ENCODE measurements around the gene HYAL3.
A peak's percentile ranks its signal among the peaks of the same experiment; 100 is the strongest.

Gene HYAL3

DNA sequence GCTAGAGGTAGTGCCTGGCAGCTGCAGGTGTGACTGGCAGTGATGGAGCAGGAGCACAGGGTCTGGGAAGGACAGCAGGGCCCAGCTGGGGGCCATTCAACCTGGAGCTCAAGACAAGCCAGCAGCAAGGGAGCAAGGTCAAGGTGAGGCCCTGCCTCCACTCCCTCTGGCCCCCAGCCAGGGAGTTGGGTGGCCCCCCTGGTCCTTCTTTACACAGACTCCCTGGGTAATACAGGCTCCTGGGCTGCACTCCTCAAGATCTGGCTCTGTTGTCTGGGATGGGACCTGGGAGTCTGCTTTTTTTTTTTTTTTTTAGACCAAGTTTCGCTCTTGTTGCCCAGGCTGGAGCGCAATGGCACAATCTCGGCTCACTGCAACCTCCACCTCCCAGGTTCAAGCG, 48.7 kb downstream of the HYAL3 start:
- Histone ChIP-seq H3K27ac (ENCODE audit: poor library complexity, severe bottlenecking) (peak overlapping the region; percentile 93), H3K27me3 (ENCODE audit: insufficient read depth, poor library complexity, severe bottlenecking) (no peaks in the 10 kb centered on the region), H3K4me3 (ENCODE audit: severe bottlenecking) (no peak overlapping the region), H3K9me3 (ENCODE audit: severe bottlenecking) (no peaks in the 10 kb centered on the region), H3K4me1 (ENCODE audit: insufficient read depth, poor library complexity, severe bottlenecking) (peaks cover 63% of the 10 kb centered on the region), H3K36me3 (ENCODE audit: low read depth) (peaks cover 63% of the 10 kb centered on the region)
- DNase-seq (ENCODE audit: low spot score) = no peak
- ATAC-seq (ENCODE audit: low read depth) = no peak
- TF ChIP-seq, protein P1, sequence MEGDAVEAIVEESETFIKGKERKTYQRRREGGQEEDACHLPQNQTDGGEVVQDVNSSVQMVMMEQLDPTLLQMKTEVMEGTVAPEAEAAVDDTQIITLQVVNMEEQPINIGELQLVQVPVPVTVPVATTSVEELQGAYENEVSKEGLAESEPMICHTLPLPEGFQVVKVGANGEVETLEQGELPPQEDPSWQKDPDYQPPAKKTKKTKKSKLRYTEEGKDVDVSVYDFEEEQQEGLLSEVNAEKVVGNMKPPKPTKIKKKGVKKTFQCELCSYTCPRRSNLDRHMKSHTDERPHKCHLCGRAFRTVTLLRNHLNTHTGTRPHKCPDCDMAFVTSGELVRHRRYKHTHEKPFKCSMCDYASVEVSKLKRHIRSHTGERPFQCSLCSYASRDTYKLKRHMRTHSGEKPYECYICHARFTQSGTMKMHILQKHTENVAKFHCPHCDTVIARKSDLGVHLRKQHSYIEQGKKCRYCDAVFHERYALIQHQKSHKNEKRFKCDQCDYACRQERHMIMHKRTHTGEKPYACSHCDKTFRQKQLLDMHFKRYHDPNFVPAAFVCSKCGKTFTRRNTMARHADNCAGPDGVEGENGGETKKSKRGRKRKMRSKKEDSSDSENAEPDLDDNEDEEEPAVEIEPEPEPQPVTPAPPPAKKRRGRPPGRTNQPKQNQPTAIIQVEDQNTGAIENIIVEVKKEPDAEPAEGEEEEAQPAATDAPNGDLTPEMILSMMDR (IDR thresholded peaks at IDR 0.05; ENCODE audit: poor library complexity, severe bottlenecking) = no peak

DNA sequence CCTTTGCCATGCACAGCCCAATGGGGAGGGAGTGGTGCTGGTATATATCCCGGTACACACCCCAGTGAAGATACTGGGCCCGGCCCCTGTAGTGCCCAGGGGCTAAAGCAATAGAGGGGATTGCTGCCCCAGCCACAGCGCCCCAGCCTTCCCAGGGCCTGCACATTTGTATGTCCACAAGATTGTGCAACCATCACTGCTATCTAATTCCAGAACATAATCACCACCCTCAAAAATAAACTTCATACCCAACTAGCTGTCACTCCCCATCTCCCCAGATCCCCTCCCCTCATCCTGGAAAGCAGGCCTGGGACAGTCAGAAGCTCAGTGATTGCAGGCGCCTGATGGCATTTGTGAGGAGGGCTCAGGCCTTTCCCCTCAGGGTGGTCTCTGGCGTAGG, 49.7 kb downstream of the HYAL3 start:
- no peak overlapping the region for H3K4me3 ChIP-seq (ENCODE audit: severe bottlenecking)
- no peaks in the 10 kb centered on the region for H3K9me3 ChIP-seq (ENCODE audit: severe bottlenecking)
- TF ChIP-seq, protein P1 (IDR thresholded peaks at IDR 0.05; ENCODE audit: poor library complexity, severe bottlenecking) = no peak
- H3K27ac ChIP-seq (ENCODE audit: poor library complexity, severe bottlenecking) = peak overlapping the region; percentile 93
- peaks cover 53% of the 10 kb centered on the region for H3K4me1 ChIP-seq (ENCODE audit: insufficient read depth, poor library complexity, severe bottlenecking)
- no peaks in the 10 kb centered on the region for H3K27me3 ChIP-seq (ENCODE audit: insufficient read depth, poor library complexity, severe bottlenecking)
- DNase-seq (ENCODE audit: low spot score) (no peak), ATAC-seq (ENCODE audit: low read depth) (no peak)
- H3K36me3 ChIP-seq (ENCODE audit: low read depth) = peaks cover 54% of the 10 kb centered on the region

DNA sequence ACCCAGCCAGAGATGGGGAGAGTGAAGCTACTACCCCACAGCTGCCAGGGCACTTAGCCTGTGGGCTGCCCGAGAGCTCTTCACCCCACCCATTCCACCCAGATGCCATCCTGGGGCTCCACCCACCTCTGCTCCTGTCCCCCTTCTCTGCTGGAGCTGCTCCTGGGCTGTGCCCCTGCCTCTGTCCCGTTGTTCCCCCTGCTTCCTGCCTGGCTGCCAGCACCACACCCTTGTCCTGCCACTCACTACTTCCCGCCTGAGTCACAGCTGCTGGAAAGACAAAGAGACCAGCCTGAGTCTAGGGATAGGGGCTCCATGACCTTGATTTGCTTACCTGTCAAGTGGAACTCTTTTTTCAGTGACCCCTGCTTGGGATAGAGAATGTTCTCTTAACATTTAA, 50.8 kb downstream of the HYAL3 start:
- Histone ChIP-seq H3K4me3 (ENCODE audit: severe bottlenecking) (no peak overlapping the region), H3K27ac (ENCODE audit: poor library complexity, severe bottlenecking) (peak overlapping the region; percentile 93), H3K36me3 (ENCODE audit: low read depth) (peaks cover 50% of the 10 kb centered on the region), H3K4me1 (ENCODE audit: insufficient read depth, poor library complexity, severe bottlenecking) (peaks cover 47% of the 10 kb centered on the region), H3K9me3 (ENCODE audit: severe bottlenecking) (no peaks in the 10 kb centered on the region), H3K27me3 (ENCODE audit: insufficient read depth, poor library complexity, severe bottlenecking) (no peaks in the 10 kb centered on the region)
- TF ChIP-seq, protein P1 (IDR thresholded peaks at IDR 0.05; ENCODE audit: poor library complexity, severe bottlenecking) = no peak
- DNase-seq (ENCODE audit: low spot score) (no peak), ATAC-seq (ENCODE audit: low read depth) (peak; percentile 20; the same call in 2 of the 3 replicates)

DNA sequence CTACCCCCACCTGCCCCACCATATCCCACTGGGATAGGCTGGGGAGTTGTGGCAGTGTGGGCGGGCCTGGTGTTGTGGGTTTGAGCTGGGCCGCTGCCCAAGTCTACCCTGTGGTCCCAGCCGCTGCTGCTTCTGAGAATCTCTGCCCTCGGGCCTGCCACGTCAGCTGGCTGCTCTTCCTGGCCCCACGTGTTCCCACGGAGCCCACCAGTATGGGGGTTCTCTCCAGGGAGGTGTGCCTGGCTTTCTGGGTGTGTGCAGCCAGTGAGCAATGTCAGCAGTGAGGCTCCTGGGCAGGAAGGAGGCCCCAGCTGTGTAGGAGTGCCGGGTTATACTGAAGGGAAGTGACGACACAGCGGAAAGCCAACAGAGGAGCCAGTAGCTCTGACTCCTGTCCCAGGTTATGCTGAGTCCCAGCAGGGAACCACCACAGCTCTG, 52.7 kb downstream of the HYAL3 start:
- Histone ChIP-seq H3K4me3 (ENCODE audit: severe bottlenecking) (no peak overlapping the region), H3K27me3 (ENCODE audit: insufficient read depth, poor library complexity, severe bottlenecking) (no peaks in the 10 kb centered on the region), H3K27ac (ENCODE audit: poor library complexity, severe bottlenecking) (peak overlapping the region; percentile 93), H3K36me3 (ENCODE audit: low read depth) (peaks cover 33% of the 10 kb centered on the region), H3K9me3 (ENCODE audit: severe bottlenecking) (no peaks in the 10 kb centered on the region), H3K4me1 (ENCODE audit: insufficient read depth, poor library complexity, severe bottlenecking) (peaks cover 39% of the 10 kb centered on the region)
- TF ChIP-seq, protein P1 (IDR thresholded peaks at IDR 0.05; ENCODE audit: poor library complexity, severe bottlenecking) = peak; percentile 82
- DNase-seq (ENCODE audit: low spot score) = peak; percentile 97
- peak; percentile 80 for ATAC-seq (ENCODE audit: low read depth)

DNA sequence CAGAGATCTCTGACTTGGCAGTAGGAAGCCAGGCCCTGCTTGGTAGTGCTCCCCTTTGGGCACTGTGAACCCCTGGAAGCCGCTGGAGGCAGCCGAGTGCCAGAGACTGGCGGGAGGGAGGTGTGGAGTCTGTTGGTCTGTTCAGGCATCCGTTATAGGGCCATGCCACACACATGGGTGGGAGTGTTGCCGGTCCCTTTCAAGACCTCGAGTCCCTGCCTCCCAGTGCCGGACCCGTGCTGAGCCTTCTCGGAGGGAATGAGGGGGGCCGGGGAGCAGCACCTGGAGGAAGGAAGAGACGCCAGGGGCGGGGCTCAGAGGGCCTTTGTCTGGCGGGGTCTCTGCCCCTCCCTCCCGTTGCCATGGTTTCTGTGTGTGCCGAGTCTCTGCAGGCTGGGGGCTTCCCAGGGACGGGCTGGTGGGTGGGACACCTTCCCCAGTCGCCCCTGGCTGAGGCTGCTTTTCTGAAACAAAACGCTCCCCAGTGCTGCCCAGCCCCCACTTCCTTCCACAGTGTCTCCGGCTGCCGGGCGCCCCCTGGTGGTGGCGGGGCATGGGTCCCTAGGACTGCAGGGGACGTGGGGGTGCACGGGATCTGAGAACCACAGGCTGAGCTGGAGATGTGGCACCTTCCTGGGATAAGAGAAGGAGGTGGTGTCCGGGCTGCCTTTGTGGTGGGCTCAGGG, 53.2 kb downstream of the HYAL3 start:
- peak overlapping the region; percentile 93 for H3K27ac ChIP-seq (ENCODE audit: poor library complexity, severe bottlenecking)
- H3K36me3 ChIP-seq (ENCODE audit: low read depth) = peaks cover 30% of the 10 kb centered on the region
- ATAC-seq (ENCODE audit: low read depth) (peak; percentile 69), DNase-seq (ENCODE audit: low spot score) (peak; percentile 93)
- peak overlapping the region; percentile 4 for H3K4me3 ChIP-seq (ENCODE audit: severe bottlenecking)
- peaks cover 33% of the 10 kb centered on the region for H3K4me1 ChIP-seq (ENCODE audit: insufficient read depth, poor library complexity, severe bottlenecking)
- TF ChIP-seq, protein P1 (IDR thresholded peaks at IDR 0.05; ENCODE audit: poor library complexity, severe bottlenecking) = peak; percentile 98
- H3K9me3 ChIP-seq (ENCODE audit: severe bottlenecking) = no peaks in the 10 kb centered on the region
- H3K27me3 ChIP-seq (ENCODE audit: insufficient read depth, poor library complexity, severe bottlenecking) = no peaks in the 10 kb centered on the region
